H1 (cell line): Measurements from ENCODE around the gene SCUBE2. TPM values are rescaled to one million over a fixed set of nuclear protein-coding genes. Genes with fewer than 3 reads are reported as not detected.

Experiments
- BRCA1 ChIP-seq: IDR thresholded peaks from 2 replicates; pipeline ENCODE4 v1.6.1; 2012; ENCODE audit warnings: low read depth, low read length, improper control_type of control experiment
- CHD2 ChIP-seq: IDR thresholded peaks from 2 replicates; pipeline ENCODE4 v1.6.1; 2012; ENCODE audit warnings: low read length, improper control_type of control experiment
- HDAC6 ChIP-seq: IDR thresholded peaks from one replicate; pipeline ENCODE4 v1.7.1; 2012; ENCODE audit warnings: low read depth, mild to moderate bottlenecking, inconsistent platforms, low read length, moderate library complexity
- KDM1A ChIP-seq: fragments of 200-600, 300-600 bp; sonication (generic); IDR thresholded peaks from 2 replicates; pipeline ENCODE4 v1.7.1; 2016; ENCODE audit warnings: mild to moderate bottlenecking, low read length, borderline replicate concordance
- RXRA ChIP-seq: IDR thresholded peaks from 2 replicates; pipeline ENCODE4 v1.6.1; 2011; ENCODE audit warnings: low read depth, mild to moderate bottlenecking, low read length, moderate library complexity; ENCODE audit not compliant: insufficient read depth
- polyA plus RNA-seq, 7 experiments: library from polyadenylated mRNA; depleted of rRNA in 3 of 7; stranded (reverse) in 5 of 7; unstranded in 2 of 7; fragments of >200 nt in 5 of 7; fragments of 200-250 nt in 2 of 7; gene quantifications; 1 replicate in 5 of 7; 2 replicates in 1 of 7; 4 replicates in 1 of 7; pipeline versions ENCODE4 v1.2.1 to v1.2.3, GENCODE V29; 2011 to 2013; ENCODE audit warnings: missing spikeins in 2 of 7, mixed read lengths in 2 of 7
- total RNA-seq: library from RNA; stranded (reverse); fragmentation: NEBNext Ultra II Directional; extraction: Animal tissue kit (Norgen Biotek cat#: 25700); gene quantifications from 2 replicates; pipeline ENCODE4 v1.2.1, GENCODE V29; 2021

The SCUBE2 gene
- total and polyA plus RNA-seq, 2 of the 8 experiments (the other 6 are each of a cell fraction or from before 2014, with no cell fraction given): 0.29 to 1.2 TPM

DNA sequence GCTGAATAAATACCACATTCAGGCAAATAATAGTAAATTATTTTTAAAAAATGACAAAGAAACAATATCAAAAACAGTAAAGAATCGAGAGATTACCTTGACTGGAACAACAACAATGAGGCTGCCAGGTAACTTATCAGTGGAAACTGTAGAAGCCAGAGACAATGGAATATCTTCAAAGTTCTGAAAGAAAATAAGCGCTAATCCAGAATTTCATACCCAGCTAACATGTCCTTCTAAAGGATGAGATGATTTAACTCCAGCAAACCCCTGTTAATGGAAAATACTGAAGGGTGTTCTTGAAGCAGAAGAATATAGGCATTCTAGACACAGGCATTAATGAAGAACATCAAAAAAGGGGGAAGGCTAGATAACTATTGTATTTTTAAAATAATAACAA, 20.7 kb upstream of the SCUBE2 start (continued):
- TF ChIP-seq RXRA: no peak
- no peak for TF ChIP-seq BRCA1
- no peak for TF ChIP-seq KDM1A
- TF ChIP-seq HDAC6: no peak
- no peak for TF ChIP-seq CHD2
- TF ChIP-seq, all 59 proteins: peak for 0
